HepG2 (cell line): ENCODE results near the gene ANKS6. TPM values are rescaled to one million over a fixed set of nuclear protein-coding genes. Genes with fewer than 3 reads are reported as not detected.

Experiments used
- ATAC-seq: fragments of 200-7000 bp; cut with Tn5 transposase; 3 replicates; pipeline ENCODE4 v1.9.1; 2020; ENCODE audit warnings: mild to moderate bottlenecking, moderate library complexity
- BruUV-seq: library from RNA; stranded (reverse); fragments of 400-500 nt; replicated peaks from 2 replicates; lab custom pipeline; 2021; lab: Mats Ljungman, UMichigan
- CTCF ChIA-PET: fragments of 300-600 bp; formaldehyde crosslinking; extraction: SDS; loops from one replicate; lab custom pipeline; 2021; ENCODE audit warnings: low total read pairs, inconsistent platforms, low intra/inter-chr PET ratio; lab: Yijun Ruan, JAX
- POLR2A ChIA-PET: fragments of 350-600 bp; sonication (Branson Sonifier 250); formaldehyde crosslinking; loops from one replicate; lab custom pipeline; 2020; ENCODE audit warnings: antibody characterized with exemption, inconsistent platforms; lab: Yijun Ruan, JAX
- DNase-seq: peaks from one replicate; pipeline ENCODE4 v3.0.0-alpha.2; 2015; ENCODE audit warnings: low spot score
- FAIRE-seq: peaks from 3 replicates; lab custom pipeline; 2011; peaks lifted over from hg19 to GRCh38; lab: Jason Lieb, UNC
- H2AFZ ChIP-seq: one replicate; pipeline ENCODE4 v1.6.1; 2011; ENCODE audit warnings: low read length, inconsistent platforms
- H3K27ac ChIP-seq: fragments of 300-600 bp; 3 replicates; pipeline ENCODE4 v1.8.0; 2011; ENCODE audit warnings: mixed run types, mild to moderate bottlenecking, mixed read lengths, low read length, inconsistent platforms; ENCODE audit not compliant: insufficient read depth; ENCODE audit errors: extremely low read length
- H3K27me3 ChIP-seq, 2 experiments: fragments of 200-600 bp in 1 of 2; 2 replicates in 1 of 2; 3 replicates in 1 of 2; pipeline versions ENCODE4 v1.6.0 to v1.8.0; 2011; ENCODE audit warnings: low read length in 2 of 2, mild to moderate bottlenecking in 2 of 2, moderate library complexity in 2 of 2, inconsistent platforms in 1 of 2; ENCODE audit not compliant: insufficient read depth in 2 of 2, control insufficient read depth in 1 of 2
- H3K36me3 ChIP-seq, 2 experiments: fragments of 200-600 bp in 1 of 2; replicated peaks in 1 of 2; 2 replicates in 1 of 2; 3 replicates in 1 of 2; pipeline versions ENCODE4 v1.5.1 to v1.8.0; 2011; ENCODE audit warnings: low read length in 2 of 2, inconsistent platforms in 1 of 2; ENCODE audit not compliant: insufficient read depth in 2 of 2, control insufficient read depth in 1 of 2
- H3K4me1 ChIP-seq: 2 replicates; pipeline ENCODE4 v1.5.1; 2012; ENCODE audit warnings: low read length, inconsistent platforms; ENCODE audit not compliant: insufficient read depth
- H3K4me2 ChIP-seq: 2 replicates; pipeline ENCODE4 v1.6.0; 2011; ENCODE audit warnings: low read depth, low read length, inconsistent platforms
- H3K4me3 ChIP-seq, 3 experiments: fragments of 200-600 bp in 1 of 3; sonication (generic), shearing (Covaris generic) in 1 of 3; replicated peaks in 1 of 3; 2 replicates each; pipeline ENCODE4 v1.5.1; 2011 to 2016; ENCODE audit warnings: low read length in 3 of 3, inconsistent platforms in 2 of 3, low read depth in 2 of 3, mild to moderate bottlenecking in 2 of 3, control low read depth in 1 of 3, mixed read lengths in 1 of 3; ENCODE audit not compliant: insufficient read depth in 1 of 3
- H3K79me2 ChIP-seq: one replicate; pipeline ENCODE4 v1.6.1; 2011; ENCODE audit warnings: low read length, inconsistent platforms; ENCODE audit not compliant: insufficient read depth
- H3K9ac ChIP-seq: 2 replicates; pipeline ENCODE4 v1.6.0; 2011; ENCODE audit warnings: mild to moderate bottlenecking, low read depth, low read length, inconsistent platforms; ENCODE audit not compliant: insufficient read depth
- H3K9me3 ChIP-seq: 2 replicates; pipeline ENCODE4 v1.5.1; 2012; ENCODE audit warnings: mild to moderate bottlenecking, low read length
- H4K20me1 ChIP-seq: 2 replicates; pipeline ENCODE4 v1.6.0; 2011; ENCODE audit warnings: inconsistent platforms, mild to moderate bottlenecking, low read length, moderate library complexity; ENCODE audit not compliant: insufficient read depth
- CEBPB ChIP-seq: IDR thresholded peaks from 2 replicates; pipeline ENCODE4 v1.6.1; 2011; ENCODE audit warnings: low read depth, low read length, improper control_type of control experiment, borderline replicate concordance
- CSRNP1 ChIP-seq: sonication (generic); formaldehyde crosslinking; IDR thresholded peaks from 2 replicates; pipeline ENCODE4 v1.8.1; 2023; ENCODE audit warnings: mild to moderate bottlenecking, missing genetic modification reagents
- HNF1B ChIP-seq: sonication (generic); formaldehyde crosslinking; IDR thresholded peaks from 2 replicates; pipeline ENCODE4 v1.5.1; 2020; ENCODE audit warnings: mild to moderate bottlenecking, moderate library complexity, missing genetic modification reagents
- ZNF280B ChIP-seq: sonication (generic); formaldehyde crosslinking; IDR thresholded peaks from 2 replicates; pipeline ENCODE4 v1.5.0; 2020; ENCODE audit warnings: missing genetic modification reagents, mild to moderate bottlenecking, borderline replicate concordance
- ZNF670 ChIP-seq: sonication (generic); formaldehyde crosslinking; IDR thresholded peaks from 2 replicates; pipeline ENCODE4 v1.8.0; 2022; ENCODE audit warnings: mild to moderate bottlenecking, missing genetic modification reagents, borderline replicate concordance
- WGBS: methylation state at CpG from one replicate; pipeline ENCODE4 v1.1.6; 2017; ENCODE audit warnings: low lambda C conversion rate; 5-methylcytosine and 5-hydroxymethylcytosine counted together
- in situ Hi-C: cut with HindIII; loops from 2 replicates; pipeline ENCODE4 v1.10.0; 2017; ENCODE audit warnings: low pct_unique_long_range_greater_than_20kb; ENCODE audit not compliant: extremely low pct_ligation_motif_present
- intact Hi-C: fragments of 100-400 bp; cut with micrococcal nuclease; formaldehyde crosslinking; loops from one replicate; pipeline ENCODE4 v1.10.0; 2022; ENCODE audit not compliant: unreplicated experiment
- polyA plus RNA-seq, 8 experiments: library from polyadenylated mRNA; depleted of rRNA in 3 of 8; stranded (reverse) in 7 of 8; unstranded in 1 of 8; fragments of >200 nt; fragmentation: Illumina TruSeq in 4 of 8; extraction: Trizol in 4 of 8; gene quantifications; 2 replicates each; pipeline versions ENCODE4 v1.2.1 to v1.2.3, GENCODE V29; 2011 to 2016; ENCODE audit warnings: low read depth in 4 of 8, missing spikeins in 1 of 8, mixed read lengths in 1 of 8; ENCODE audit not compliant: insufficient read depth in 1 of 8
- total RNA-seq, 5 experiments: library from RNA; depleted of rRNA; stranded (reverse); fragments of >200 nt; fragmentation: Illumina TruSeq; extraction: Trizol; gene quantifications; 2 replicates each; pipeline ENCODE4 v1.2.3, GENCODE V29; 2016; ENCODE audit warnings: low read depth in 1 of 5

Gene ANKS6
- total and polyA plus RNA-seq, 2 of the 13 experiments (the other 11 are each of a cell fraction or from before 2014, with no cell fraction given) = 8.8 to 10.7 TPM

- TF ChIP-seq CSRNP1 (CRISPR knock-in tag) (no peak), ZNF280B (no peak), ZNF670 (CRISPR knock-in tag) (no peak)
Measured at GRCh38 chr9:98767196-98767595, 29.2 kb downstream of the ANKS6 start (continued).

- ChIA-PET POLR2A (no interaction called here), CTCF (no interaction called here)
- Histone ChIP-seq H3K4me1 (no peaks in the 10 kb centered on the region), H3K27me3 (no peaks in the 10 kb centered on the region), H3K79me2 (no peaks in the 10 kb centered on the region), H3K4me3 (no peak overlapping the region), H3K27ac (no peak overlapping the region), H3K36me3 (peaks cover 0 to 2% of the 10 kb centered on the region in 2 experiments; a peak in 1 of 5 replicates), H3K9ac (no peak overlapping the region), H4K20me1 (no peaks in the 10 kb centered on the region), H3K4me2 (no peak overlapping the region), H3K9me3 (no peaks in the 10 kb centered on the region), H2AFZ (no peak overlapping the region)
- in situ Hi-C loops (no loop called here), intact Hi-C loops (no loop called here)
- TF ChIP-seq CEBPB = 0 out of 2 replicates have a peak, but pooled peaks have one; percentile 61
- no peak for TF ChIP-seq HNF1B (CRISPR knock-in tag)
- 88% methylated on average over 2 of the region's 2 CpGs for WGBS
- ATAC-seq (no peak), DNase-seq (no peak), FAIRE-seq (no peak)
- no TSS peak for BruUV-seq
Measured at GRCh38 chr9:98766586-98766985, 29.8 kb downstream of the ANKS6 start.
